Mesothelial cell of epicardium (in vitro differentiated cells): ENCODE data around the gene AQP3. TPM values are rescaled to one million over a fixed set of nuclear protein-coding genes. Genes with fewer than 3 reads are reported as not detected.

Experiments used
- DNase-seq, 2 experiments: peaks; one replicate each; pipeline ENCODE4 v3.0.0; 2021; ENCODE audit warnings: low spot score in 2 of 2; ENCODE audit not compliant: unreplicated experiment in 2 of 2
- H3K27ac Mint-ChIP-seq: 2 replicates; pipeline ENCODE4 v1.8.0; 2021; ENCODE audit warnings: mixed read lengths
- H3K27me3 Mint-ChIP-seq: 2 replicates; pipeline ENCODE4 v1.8.0; 2021; ENCODE audit warnings: low read depth, mixed read lengths
- H3K36me3 Mint-ChIP-seq: 2 replicates; pipeline ENCODE4 v1.8.0; 2021; ENCODE audit warnings: mixed read lengths
- H3K4me1 Mint-ChIP-seq: 2 replicates; pipeline ENCODE4 v1.8.0; 2021; ENCODE audit warnings: mixed read lengths
- H3K4me3 Mint-ChIP-seq: 2 replicates; pipeline ENCODE4 v1.8.0; 2021; ENCODE audit warnings: mild to moderate bottlenecking, moderate library complexity, mixed read lengths
- H3K9me3 Mint-ChIP-seq: 2 replicates; pipeline ENCODE4 v1.8.0; 2021; ENCODE audit warnings: mixed read lengths
- CTCF ChIP-seq: fragments of 200-600 bp; sonication (generic); IDR thresholded peaks from one replicate; pipeline ENCODE4 v1.5.0; 2021; ENCODE audit warnings: antibody characterized with exemption; ENCODE audit not compliant: unreplicated experiment
- total RNA-seq: library from RNA; stranded (reverse); gene quantifications from 3 replicates; pipeline ENCODE4 v1.2.1, GENCODE V29; 2021

AQP3 gene
- total RNA-seq, 1 donor from 2014 or later, result 1.5 TPM

GRCh38 chr9:33453999-33454660, 6.7 kb upstream of the AQP3 start:
- Mint-ChIP-seq H3K27me3 (peaks cover 1% of the 10 kb centered on the region), H3K9me3 (no peaks in the 10 kb centered on the region), H3K4me1 (peaks cover 11% of the 10 kb centered on the region), H3K36me3 (no peaks in the 10 kb centered on the region), H3K27ac (no peak overlapping the region), H3K4me3 (no peak overlapping the region)
- DNase-seq, result no peak
- TF ChIP-seq CTCF, result no peak

- Mint-ChIP-seq H3K27ac (no peak overlapping the region), H3K4me3 (no peak overlapping the region), H3K9me3 (no peaks in the 10 kb centered on the region), H3K4me1 (peaks cover 10% of the 10 kb centered on the region), H3K27me3 (peaks cover 6% of the 10 kb centered on the region), H3K36me3 (no peaks in the 10 kb centered on the region)
- no peak for TF ChIP-seq CTCF
- no peak for DNase-seq
These were observed 6.0 kb upstream of the AQP3 start for GRCh38 chr9:33453286-33453860.

GRCh38 chr9:33452828-33453271, 5.5 kb upstream of the AQP3 start:
- H3K9me3 Mint-ChIP-seq, result no peaks in the 10 kb centered on the region
- H3K27me3 Mint-ChIP-seq, result peaks cover 11% of the 10 kb centered on the region
- DNase-seq, result peak in 1 of 2 experiments; percentile 68
- no peak overlapping the region for H3K4me3 Mint-ChIP-seq
- H3K4me1 Mint-ChIP-seq, result peaks cover 8% of the 10 kb centered on the region
- no peaks in the 10 kb centered on the region for H3K36me3 Mint-ChIP-seq
- peak overlapping the region; percentile 34 for H3K27ac Mint-ChIP-seq
- peak; percentile 54 for TF ChIP-seq CTCF

GRCh38 chr9:33450621-33451146, 3.3 kb upstream of the AQP3 start:
- TF ChIP-seq CTCF, result no peak
- H3K27ac Mint-ChIP-seq, result no peak overlapping the region
- peaks cover 26% of the 10 kb centered on the region for H3K27me3 Mint-ChIP-seq
- DNase-seq, result no peak
- H3K4me3 Mint-ChIP-seq, result no peak overlapping the region
- H3K4me1 Mint-ChIP-seq, result peaks cover 27% of the 10 kb centered on the region
- no peaks in the 10 kb centered on the region for H3K36me3 Mint-ChIP-seq
- H3K9me3 Mint-ChIP-seq, result no peaks in the 10 kb centered on the region

- no peak for TF ChIP-seq CTCF
These were observed 2.3 kb upstream of the AQP3 start for GRCh38 chr9:33449715-33450114.

More at GRCh38 chr9:33449715-33450114, 2.3 kb upstream of the AQP3 start:
- H3K36me3 Mint-ChIP-seq, result no peaks in the 10 kb centered on the region
- H3K4me3 Mint-ChIP-seq, result no peak overlapping the region
- H3K9me3 Mint-ChIP-seq, result no peaks in the 10 kb centered on the region
- no peak for DNase-seq
- peaks cover 36% of the 10 kb centered on the region for H3K4me1 Mint-ChIP-seq
- H3K27me3 Mint-ChIP-seq, result peaks cover 31% of the 10 kb centered on the region
- H3K27ac Mint-ChIP-seq, result no peak overlapping the region
